GM18909 (cell line): ENCODE results near the gene DPM1.

Source experiments
- ATAC-seq: cut with Tn5 transposase; IDR thresholded peaks from one replicate; pipeline ENCODE4 v1.9.1; 2021; ENCODE audit warnings: mild to moderate bottlenecking; ENCODE audit not compliant: unreplicated experiment, poor library complexity

The DPM1 gene

GRCh38 chr20:50932016-50932485, 26.3 kb downstream of the DPM1 start:
- no peak for ATAC-seq

DNA sequence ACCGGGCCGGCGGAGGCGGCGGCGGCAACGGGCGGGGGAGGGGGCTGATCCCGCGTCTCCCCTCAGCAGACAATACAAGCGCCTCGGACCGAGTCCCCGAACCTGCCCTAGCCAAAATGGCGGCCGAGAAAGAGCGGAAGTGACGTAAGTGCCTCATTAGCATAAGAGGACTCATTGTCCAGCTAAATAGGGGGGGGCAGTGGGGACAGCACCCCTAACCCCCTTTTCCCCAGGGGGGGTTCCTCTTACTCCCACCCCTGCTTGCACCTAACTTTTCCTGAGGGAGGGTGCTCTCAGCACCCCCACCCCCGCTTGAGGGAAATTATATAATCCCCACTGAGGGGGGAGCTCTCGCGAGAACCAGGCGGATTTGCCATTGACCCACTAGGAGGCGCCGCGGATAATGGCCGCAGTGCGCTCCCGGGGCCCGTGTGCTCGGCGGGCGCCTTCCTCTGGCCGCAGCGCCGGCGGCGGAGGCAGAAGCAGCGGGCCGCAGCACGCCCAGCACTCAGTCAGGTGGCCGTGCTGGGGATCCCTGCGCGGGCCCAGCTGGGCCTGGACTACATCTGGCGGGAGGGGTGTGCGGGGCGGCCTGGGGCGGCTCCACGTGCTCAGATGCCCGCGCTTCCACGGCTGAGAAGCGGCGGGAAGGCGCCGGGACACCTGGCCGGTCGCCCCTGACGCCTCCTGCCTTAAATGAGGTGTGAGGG, 26.9 kb downstream of the DPM1 start, which contains the start of gene ADNP:
ADNP (minus strand) TSS at position 132 of the 710 bp plus-strand sequence. CDS start 27,441 bp downstream, outside the sequence.
- peak; percentile 67 for ATAC-seq

- peak; percentile 11 for ATAC-seq
Measured at GRCh38 chr20:50930976-50931305, 27.4 kb downstream of the DPM1 start.

DNA sequence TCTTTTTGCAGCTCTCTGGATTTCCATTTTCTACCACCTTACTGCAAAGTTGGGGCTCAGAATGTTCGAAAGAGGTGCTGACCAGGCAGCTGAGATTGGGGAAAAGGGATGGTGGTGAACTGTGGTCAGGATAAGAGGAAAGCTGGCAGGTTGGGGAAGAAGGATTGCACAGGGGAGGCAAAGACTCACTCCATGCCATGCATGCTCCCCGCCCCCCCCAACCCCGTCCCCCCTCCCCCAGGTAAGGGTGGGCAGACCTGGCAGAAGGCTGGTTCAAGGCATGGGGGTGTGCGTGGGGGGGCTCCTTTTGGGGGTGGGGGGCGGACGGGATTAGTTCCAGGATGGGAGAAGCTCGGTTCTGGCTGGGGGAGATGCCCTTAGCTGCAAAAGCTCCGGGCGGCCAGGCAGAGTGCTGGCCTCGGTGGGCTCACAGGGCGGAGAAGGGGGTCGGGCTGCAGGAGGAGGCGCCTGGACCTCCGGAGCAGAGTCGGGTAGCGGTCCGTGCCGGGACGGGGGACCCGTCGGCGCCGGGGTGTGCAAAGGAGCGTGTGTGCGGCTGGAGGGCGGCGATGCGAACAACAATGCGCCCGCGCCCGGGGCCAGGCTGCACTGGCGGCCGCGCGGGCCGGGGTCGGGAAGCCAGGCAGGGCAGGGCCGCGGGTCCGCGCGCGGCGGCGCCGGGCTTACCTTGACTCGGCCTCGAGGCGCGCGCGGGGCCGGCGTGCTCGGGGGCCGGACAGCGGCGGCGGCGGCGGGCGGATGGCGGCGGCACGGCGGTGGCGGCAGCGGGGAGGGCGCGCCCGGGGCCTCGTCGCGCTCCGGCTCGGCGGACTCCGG, 28.0 kb downstream of the DPM1 start:
- peak; percentile 18 for ATAC-seq

- peak; percentile 66 for ATAC-seq
Measured at GRCh38 chr20:50929299-50930138, 28.8 kb downstream of the DPM1 start.

DNA sequence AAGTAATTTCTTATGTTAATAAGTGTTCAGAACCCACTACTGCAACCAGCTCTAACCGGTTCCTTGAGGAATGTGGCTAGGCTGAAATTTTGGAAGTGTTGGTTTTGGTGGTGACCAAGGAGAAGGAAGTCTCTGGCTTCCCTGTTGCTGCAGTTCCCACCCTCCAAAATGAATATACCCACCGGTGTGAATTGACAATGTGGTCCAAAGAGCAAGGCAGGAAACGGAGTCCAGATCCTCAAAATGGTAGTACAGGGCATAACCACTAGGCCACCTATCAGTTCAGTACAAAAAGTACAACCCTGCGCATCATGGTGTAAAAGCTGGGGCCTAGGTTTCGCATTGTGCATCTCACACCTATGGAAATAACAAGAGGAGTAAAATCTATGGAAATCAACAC, 29.9 kb downstream of the DPM1 start:
- ATAC-seq = no peak

DNA sequence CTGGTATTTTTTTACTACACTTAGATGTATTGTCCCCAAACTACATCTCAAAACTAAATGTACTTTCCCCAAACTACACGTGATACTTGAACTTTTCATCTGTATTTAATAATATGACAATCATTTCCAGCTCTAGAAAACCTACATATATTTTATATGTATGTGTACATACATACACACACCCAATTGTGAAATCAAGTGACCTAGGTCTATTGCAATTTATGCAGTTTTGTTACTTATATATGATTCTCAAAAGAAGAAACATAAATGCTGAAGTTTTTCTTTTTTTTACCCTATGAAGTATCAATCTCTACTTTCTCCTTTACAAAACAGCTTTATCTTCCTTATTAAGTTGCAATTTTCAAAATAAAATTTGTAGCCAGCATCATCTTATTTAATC, 31.8 kb downstream of the DPM1 start:
- ATAC-seq = no peak

DNA sequence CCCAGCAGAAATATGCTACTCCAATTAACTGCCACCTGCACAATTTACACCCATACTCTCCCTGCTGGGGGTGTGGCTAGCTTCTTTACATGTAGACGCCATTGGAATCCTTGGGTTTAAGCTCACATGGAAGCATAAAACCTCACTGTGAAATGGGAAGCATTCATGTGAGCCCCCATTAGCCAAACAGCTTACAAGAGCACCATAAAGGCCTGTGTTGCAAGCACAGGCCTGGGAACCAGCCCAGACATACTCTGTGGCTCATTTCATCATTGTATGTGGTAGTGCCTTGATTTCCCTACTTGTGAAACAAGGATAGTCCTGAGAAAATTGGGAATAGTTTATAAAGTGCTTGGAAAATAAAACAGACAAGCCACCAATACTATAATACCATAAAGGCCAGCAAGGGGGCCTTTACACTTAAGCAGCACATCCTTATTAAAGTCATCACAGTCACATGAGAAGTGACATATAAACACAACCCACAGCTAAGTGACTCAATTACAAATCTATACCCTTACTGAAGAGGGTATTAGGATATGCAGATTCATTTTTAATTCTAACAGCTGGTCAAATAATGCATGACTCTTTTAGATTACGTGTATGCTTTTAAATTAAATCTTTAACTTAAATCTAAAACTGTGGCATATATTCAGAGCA, 33.9 kb downstream of the DPM1 start:
- no peak for ATAC-seq

GRCh38 chr20:50921803-50922501, 36.4 kb downstream of the DPM1 start:
- no peak for ATAC-seq

DNA sequence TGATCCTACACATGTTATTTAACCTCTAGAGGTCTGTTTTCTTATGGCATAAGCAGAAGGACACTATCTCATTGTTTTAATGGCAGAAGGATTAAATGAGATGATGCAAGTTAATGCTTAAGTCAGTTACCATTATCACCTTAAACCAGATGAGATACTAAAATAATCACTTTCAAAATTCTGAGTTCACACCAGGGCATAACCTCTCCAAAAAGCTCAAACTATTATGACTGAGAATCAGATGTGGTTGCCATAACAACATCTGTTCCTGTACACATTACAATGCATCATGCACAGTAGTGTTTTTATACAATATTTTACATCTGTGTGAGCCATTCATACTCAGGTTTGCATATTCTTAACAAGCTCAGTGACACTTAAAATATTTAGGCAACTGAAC, 37.3 kb downstream of the DPM1 start:
- no peak for ATAC-seq

- ATAC-seq = no peak
Measured at GRCh38 chr20:50919567-50919966, 38.8 kb downstream of the DPM1 start.

DNA sequence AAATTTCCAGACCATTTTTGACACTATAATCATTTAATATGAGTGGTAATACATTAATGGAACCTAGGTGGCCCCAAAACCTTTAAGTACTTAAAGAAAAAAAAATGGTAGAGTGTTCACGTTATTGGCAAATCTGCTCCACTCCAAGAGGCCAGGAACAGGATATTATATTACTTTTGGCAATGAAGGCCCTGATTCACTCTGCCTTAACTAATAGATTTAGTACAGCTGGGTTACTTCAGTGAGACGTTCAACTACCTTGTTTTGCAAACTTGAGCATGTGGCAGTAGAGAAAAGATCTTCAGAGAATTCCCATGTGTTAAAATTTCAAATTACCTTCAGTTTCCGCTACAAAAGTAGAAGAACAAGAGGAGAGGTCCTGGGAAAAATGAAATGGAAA, 39.9 kb downstream of the DPM1 start:
- no peak for ATAC-seq

DNA sequence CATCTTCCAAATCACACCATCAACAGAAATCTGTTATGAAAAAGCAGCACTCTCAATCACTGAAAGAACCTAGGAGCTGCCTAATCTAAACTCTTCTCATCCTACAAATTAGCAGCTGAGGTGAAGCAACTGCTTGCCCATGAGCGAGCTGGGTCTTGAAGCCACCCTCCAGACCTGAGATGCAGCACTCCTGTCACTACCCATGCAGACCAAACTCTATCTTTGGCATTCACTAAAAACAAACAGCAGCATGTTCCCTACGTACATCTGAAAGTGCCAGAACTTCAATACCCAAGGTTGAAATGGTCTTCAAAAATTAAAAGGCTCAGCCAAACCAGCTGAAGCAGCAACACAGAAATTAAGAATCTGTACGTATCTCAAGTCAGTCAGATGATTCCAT, 41.4 kb downstream of the DPM1 start:
- no peak for ATAC-seq

- no peak for ATAC-seq
Measured at GRCh38 chr20:50916257-50916656, 42.1 kb downstream of the DPM1 start.

DNA sequence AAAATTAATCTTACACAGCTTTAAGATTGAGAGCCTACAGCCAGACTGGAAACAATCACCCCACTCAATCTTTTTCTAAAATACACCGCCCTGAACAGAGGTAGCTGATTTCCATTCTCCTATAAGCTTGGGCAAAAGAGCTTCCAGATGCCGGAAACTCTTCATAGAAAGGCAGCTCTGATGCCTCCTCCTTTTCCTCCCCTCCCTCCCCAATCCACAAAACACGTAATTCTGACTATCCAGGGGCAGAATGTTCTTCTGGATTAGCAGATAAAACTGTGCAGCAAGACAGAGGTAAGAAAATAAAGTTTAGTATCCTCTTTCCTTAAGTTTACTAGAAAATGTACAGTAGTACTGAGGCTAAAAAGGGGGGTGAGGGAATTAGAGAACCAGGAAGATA, 42.9 kb downstream of the DPM1 start:
- ATAC-seq = no peak

- ATAC-seq = no peak
Measured at GRCh38 chr20:50913690-50914375, 44.5 kb downstream of the DPM1 start.

DNA sequence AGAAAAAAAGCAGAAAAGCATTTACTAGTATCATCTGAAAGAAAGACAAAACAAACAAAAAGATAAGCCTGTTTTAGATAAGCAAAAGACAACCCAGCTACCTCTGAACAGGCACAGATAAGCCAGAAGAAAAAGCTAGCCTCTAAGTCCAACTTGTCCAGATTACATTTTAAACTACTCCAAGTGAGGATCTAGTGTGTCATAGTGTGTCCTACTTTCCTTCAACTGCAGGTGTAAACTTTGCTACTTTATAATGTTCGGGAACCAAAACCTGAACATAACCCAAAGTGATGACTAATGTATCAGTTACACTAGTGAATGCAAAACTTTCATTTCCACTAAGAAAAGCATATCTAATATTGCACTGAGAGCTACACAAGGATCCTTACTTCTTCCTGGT, 46.6 kb downstream of the DPM1 start:
- peak; percentile 56 for ATAC-seq

DNA sequence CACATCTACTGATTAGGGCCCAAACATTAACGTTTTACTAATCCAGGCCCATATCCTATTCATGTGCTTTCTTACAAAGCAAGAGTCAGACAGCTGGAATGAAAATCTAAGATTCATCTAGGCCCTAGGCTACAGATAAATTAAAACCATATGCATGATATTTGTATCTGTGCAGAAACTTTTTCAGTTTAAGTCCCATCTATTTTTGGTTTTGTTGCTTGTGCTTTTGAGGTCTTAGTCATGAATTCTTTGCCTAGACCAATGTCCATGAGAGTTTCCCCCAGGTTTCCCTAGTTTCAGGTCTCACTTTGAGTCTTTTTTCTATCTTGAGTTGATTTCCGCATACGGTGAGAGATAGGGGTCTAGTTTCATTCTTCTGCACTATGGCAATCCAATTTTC, 47.3 kb downstream of the DPM1 start:
- peak; percentile 11 for ATAC-seq

DNA sequence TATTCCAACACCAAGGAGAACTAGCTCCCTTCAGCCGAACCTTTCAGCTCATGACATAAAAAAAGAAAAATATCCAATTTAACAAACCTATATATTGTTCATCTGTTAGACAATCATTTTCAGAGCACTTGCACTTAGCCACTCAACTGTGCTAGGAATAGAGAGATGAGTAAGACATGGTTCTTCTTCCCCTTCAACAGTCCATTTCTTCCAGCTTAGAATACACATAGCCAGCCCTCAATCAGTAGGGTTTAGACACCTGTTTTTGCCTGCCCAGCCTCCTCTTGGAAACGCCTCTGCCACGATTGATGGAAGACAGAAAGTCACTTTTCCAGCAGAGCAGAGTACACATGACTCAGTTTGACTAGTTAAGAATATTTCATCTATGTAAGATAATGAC, 48.9 kb downstream of the DPM1 start:
- no peak for ATAC-seq
